ENCODE data around the gene SDF2L1.
"Not testable (repeated sequence)": the region's sequence is repeated elsewhere in the genome, so short reads cannot be mapped to it uniquely, and the experiment has no call there.

Gene SDF2L1

GRCh38 chr22:21637450-21637849, 4.7 kb upstream of the SDF2L1 start:
- not testable (repeated sequence) for DNase-seq

GRCh38 chr22:21639359-21639758, 2.7 kb upstream of the SDF2L1 start:
- DNase-seq = no peak

GRCh38 chr22:21640810-21641209, 1.3 kb upstream of the SDF2L1 start:
- no peak for DNase-seq

- peak; percentile 35 to 37 for DNase-seq
Measured at GRCh38 chr22:21641417-21641788, 699 bp upstream of the SDF2L1 start.

GRCh38 chr22:21642584-21643448, 714 bp downstream of the SDF2L1 start:
- DNase-seq = peak; percentile 65 to 70

GRCh38 chr22:21643533-21644357, 1.6 kb downstream of the SDF2L1 start:
- DNase-seq = peak in 1 of 2 experiments; percentile 9

GRCh38 chr22:21645513-21645912, 3.4 kb downstream of the SDF2L1 start:
- not testable (repeated sequence) for DNase-seq

GRCh38 chr22:21646608-21647590, 4.8 kb downstream of the SDF2L1 start:
- peak; percentile 61 to 70 for DNase-seq

- no peak for DNase-seq
Measured at GRCh38 chr22:21650280-21650679, 8.2 kb downstream of the SDF2L1 start.

- DNase-seq = no peak
Measured at GRCh38 chr22:21650823-21651520, 8.9 kb downstream of the SDF2L1 start.

GRCh38 chr22:21651521-21652009, 9.5 kb downstream of the SDF2L1 start:
- DNase-seq = peak; percentile 18 to 66

GRCh38 chr22:21652010-21652546, 10.0 kb downstream of the SDF2L1 start:
- peak; percentile 82 to 88 for DNase-seq

GRCh38 chr22:21652547-21653545, 10.7 kb downstream of the SDF2L1 start:
- no peak for DNase-seq

GRCh38 chr22:21657020-21657359, 14.9 kb downstream of the SDF2L1 start:
- DNase-seq = no peak

- DNase-seq = peak; percentile 71 to 82
Measured at GRCh38 chr22:21657360-21658032, 15.4 kb downstream of the SDF2L1 start.

GRCh38 chr22:21659864-21660525, 17.9 kb downstream of the SDF2L1 start:
- DNase-seq = no peak

- no peak for DNase-seq
Measured at GRCh38 chr22:21660904-21661303, 18.8 kb downstream of the SDF2L1 start.

GRCh38 chr22:21661991-21662390, 19.9 kb downstream of the SDF2L1 start:
- DNase-seq = no peak

- DNase-seq = no peak
Measured at GRCh38 chr22:21663738-21664137, 21.6 kb downstream of the SDF2L1 start.

All from SHP77 (cell line).